Colonic mucosa (tissue), 4 donors: ENCODE data around the gene MIS18BP1. TPM values are rescaled to one million over a fixed set of nuclear protein-coding genes. Genes with fewer than 3 reads are reported as not detected.
"Not testable (repeated sequence)": the region's sequence is repeated elsewhere in the genome, so short reads cannot be mapped to it uniquely, and the experiment has no call there.

Experiments used
- DNase-seq: peaks from one replicate; pipeline ENCODE4 v3.0.0-alpha.2; 2020
- H3K27ac ChIP-seq: fragments of 200-600 bp; one replicate; pipeline ENCODE4 v1.8.0; 2021
- H3K27me3 ChIP-seq: fragments of 200-600 bp; one replicate; pipeline ENCODE4 v1.8.0; 2021
- H3K36me3 ChIP-seq: fragments of 200-600 bp; one replicate; pipeline ENCODE4 v1.8.0; 2021
- H3K4me1 ChIP-seq: fragments of 200-600 bp; one replicate; pipeline ENCODE4 v1.8.0; 2021; ENCODE audit warnings: mild to moderate bottlenecking
- H3K4me3 ChIP-seq: fragments of 200-600 bp; one replicate; pipeline ENCODE4 v1.8.0; 2021
- H3K9ac ChIP-seq, 2 donors: one replicate each; pipeline ENCODE4 v1.7.0; 2013; ENCODE audit warnings: control low read depth in 2 of 2, low read depth in 2 of 2, low read length in 2 of 2
- H3K9me3 ChIP-seq: fragments of 200-600 bp; one replicate; pipeline ENCODE4 v1.8.0; 2021
- intact Hi-C: fragments of 100-400 bp; cut with DNase I; formaldehyde crosslinking; loops from one replicate; pipeline ENCODE4 v1.14.1; 2022
- total RNA-seq, 2 donors: library from RNA; stranded (reverse); fragmentation: NEBNext Ultra II Directional in 1 of 2; extraction: Animal tissue kit (Norgen Biotek cat#: 25700) in 1 of 2; gene quantifications; one replicate each; pipeline ENCODE4 v1.2.1, GENCODE V29; 2021
- TF ChIP-seq, protein P1 (sequence below): fragments of 200-600 bp; IDR thresholded peaks from one replicate; pipeline ENCODE4 v1.8.0; 2022; ENCODE audit warnings: antibody characterized with exemption, mild to moderate bottlenecking
- donor health status: healthy.
- donor health status: DM: no; HTN: no; CAD: no.
- donor health status: DM: no; HTN: no; CAD: no.

The MIS18BP1 gene
- total RNA-seq = 10 to 100 TPM; 18.8 to 30.0 TPM

GRCh38 chr14:45253070-45253753 lies at the start of gene MIS18BP1:
MIS18BP1 (minus strand) TSS chr14:45253202; CDS start chr14:45247286, 5,916 bp downstream.
- Histone ChIP-seq H3K36me3 (no peaks in the 10 kb centered on the region), H3K27ac (peak within 1 kb of the TSS; percentile 90), H3K4me1 (no peaks in the 10 kb centered on the region), H3K27me3 (no peaks in the 10 kb centered on the region), H3K9ac (peak within 1 kb of the TSS; percentile 49 to 66), H3K4me3 (peak within 1 kb of the TSS; percentile 74), H3K9me3 (no peaks in the 10 kb centered on the region)
- intact Hi-C loops = no loop called here
- DNase-seq = peak; percentile 97
- TF ChIP-seq, protein P1, sequence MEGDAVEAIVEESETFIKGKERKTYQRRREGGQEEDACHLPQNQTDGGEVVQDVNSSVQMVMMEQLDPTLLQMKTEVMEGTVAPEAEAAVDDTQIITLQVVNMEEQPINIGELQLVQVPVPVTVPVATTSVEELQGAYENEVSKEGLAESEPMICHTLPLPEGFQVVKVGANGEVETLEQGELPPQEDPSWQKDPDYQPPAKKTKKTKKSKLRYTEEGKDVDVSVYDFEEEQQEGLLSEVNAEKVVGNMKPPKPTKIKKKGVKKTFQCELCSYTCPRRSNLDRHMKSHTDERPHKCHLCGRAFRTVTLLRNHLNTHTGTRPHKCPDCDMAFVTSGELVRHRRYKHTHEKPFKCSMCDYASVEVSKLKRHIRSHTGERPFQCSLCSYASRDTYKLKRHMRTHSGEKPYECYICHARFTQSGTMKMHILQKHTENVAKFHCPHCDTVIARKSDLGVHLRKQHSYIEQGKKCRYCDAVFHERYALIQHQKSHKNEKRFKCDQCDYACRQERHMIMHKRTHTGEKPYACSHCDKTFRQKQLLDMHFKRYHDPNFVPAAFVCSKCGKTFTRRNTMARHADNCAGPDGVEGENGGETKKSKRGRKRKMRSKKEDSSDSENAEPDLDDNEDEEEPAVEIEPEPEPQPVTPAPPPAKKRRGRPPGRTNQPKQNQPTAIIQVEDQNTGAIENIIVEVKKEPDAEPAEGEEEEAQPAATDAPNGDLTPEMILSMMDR = peak; percentile 80

DNA sequence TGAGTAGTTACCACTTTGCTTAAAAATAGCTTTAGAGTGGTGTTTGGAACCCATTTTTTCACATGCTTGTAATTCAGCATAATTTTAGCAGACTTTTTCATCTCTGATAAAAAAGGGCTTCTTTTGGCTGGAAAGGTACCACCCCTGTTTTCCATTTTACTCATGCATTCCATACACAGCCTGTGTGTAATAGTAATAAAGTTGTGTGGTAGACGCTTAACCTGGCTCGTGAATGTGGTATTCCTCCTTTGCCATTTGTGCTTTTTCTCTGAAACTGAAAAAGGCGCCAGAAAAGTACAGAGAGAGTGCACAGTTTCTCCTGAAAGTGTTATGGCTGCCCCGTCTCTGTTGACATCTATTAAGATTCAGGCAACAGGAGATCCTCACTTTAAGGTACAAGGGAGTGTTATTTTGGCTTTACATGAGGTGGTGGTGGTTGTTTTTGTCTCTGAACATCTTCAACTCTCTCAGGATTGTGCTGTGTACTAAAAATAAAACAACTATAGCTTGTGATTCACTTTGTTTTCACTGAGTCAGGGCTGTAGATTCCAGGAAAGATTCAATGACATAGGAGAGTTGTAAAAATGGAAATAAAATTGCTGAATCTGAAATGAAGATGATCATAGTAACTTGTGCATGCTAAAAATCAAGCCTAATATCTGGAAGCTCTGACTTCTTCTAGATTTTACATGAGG lies 45.6 kb upstream of the MIS18BP1 start:
- Histone ChIP-seq H3K9me3 (no peaks in the 10 kb centered on the region), H3K4me1 (no peaks in the 10 kb centered on the region), H3K27me3 (no peaks in the 10 kb centered on the region), H3K36me3 (no peaks in the 10 kb centered on the region), H3K4me3 (no peak overlapping the region), H3K27ac (no peak overlapping the region), H3K9ac (no peak overlapping the region)
- intact Hi-C loops = no loop called here
- TF ChIP-seq, protein P1 = no peak
- DNase-seq = no peak

DNA sequence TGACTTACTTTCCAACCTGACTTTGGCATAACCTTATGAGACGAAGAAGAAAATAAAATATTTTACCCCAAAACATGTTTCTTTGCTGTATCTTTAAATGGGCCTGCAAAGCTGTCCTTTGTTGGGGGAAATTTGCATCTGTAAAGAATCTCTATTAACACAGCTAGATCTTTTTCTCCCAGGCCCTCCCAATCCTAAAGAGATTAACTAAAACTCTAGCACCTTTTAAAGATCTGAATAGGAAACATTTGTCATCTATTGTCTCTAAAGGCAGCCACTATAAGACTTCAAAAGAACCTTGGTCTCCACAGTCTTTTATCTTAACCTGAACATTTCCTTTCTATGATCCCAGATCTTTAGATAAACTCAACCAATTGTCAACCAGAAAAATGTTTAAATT lies 41.8 kb upstream of the MIS18BP1 start:
- H3K27me3 ChIP-seq, H3K27ac ChIP-seq, H3K9ac ChIP-seq, DNase-seq, H3K9me3 ChIP-seq, intact Hi-C loops, H3K36me3 ChIP-seq, H3K4me1 ChIP-seq, H3K4me3 ChIP-seq: not testable (repeated sequence)

- TF ChIP-seq, protein P1 = no peak
- Histone ChIP-seq H3K36me3 (no peaks in the 10 kb centered on the region), H3K9ac (no peak overlapping the region), H3K9me3 (no peaks in the 10 kb centered on the region), H3K4me3 (no peak overlapping the region), H3K27me3 (no peaks in the 10 kb centered on the region), H3K27ac (no peak overlapping the region), H3K4me1 (no peaks in the 10 kb centered on the region)
- intact Hi-C loops = no loop called here
- DNase-seq = no peak
These were observed 37.5 kb upstream of the MIS18BP1 start for GRCh38 chr14:45290547-45290946.

DNA sequence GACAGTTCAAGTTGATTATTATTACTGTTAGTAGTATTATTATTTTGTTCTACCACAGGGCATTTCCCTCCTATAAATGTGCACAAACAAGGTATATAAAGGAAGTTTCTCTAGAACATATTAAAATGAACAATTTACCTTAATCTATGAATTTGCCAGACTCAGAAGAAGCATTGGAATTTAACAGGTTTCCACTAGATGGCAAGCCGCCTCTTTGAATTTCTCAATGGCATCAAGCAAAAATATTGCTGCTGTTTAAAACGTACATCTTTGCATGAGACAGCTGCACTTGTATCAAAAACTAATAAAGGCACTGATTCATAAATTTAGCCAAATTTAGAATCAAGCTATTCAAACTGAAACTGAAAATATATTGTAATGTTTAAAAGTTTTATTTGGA lies 34.6 kb upstream of the MIS18BP1 start:
- Histone ChIP-seq H3K27me3 (no peaks in the 10 kb centered on the region), H3K9me3 (no peaks in the 10 kb centered on the region), H3K36me3 (no peaks in the 10 kb centered on the region), H3K27ac (no peak overlapping the region), H3K4me1 (no peaks in the 10 kb centered on the region), H3K4me3 (no peak overlapping the region), H3K9ac (no peak overlapping the region)
- no peak for DNase-seq
- TF ChIP-seq, protein P1 = no peak
- intact Hi-C loops = no loop called here

- Histone ChIP-seq H3K9me3 (no peaks in the 10 kb centered on the region), H3K9ac (no peak overlapping the region)
These were observed 31.8 kb upstream of the MIS18BP1 start for GRCh38 chr14:45284802-45285201.

DNA sequence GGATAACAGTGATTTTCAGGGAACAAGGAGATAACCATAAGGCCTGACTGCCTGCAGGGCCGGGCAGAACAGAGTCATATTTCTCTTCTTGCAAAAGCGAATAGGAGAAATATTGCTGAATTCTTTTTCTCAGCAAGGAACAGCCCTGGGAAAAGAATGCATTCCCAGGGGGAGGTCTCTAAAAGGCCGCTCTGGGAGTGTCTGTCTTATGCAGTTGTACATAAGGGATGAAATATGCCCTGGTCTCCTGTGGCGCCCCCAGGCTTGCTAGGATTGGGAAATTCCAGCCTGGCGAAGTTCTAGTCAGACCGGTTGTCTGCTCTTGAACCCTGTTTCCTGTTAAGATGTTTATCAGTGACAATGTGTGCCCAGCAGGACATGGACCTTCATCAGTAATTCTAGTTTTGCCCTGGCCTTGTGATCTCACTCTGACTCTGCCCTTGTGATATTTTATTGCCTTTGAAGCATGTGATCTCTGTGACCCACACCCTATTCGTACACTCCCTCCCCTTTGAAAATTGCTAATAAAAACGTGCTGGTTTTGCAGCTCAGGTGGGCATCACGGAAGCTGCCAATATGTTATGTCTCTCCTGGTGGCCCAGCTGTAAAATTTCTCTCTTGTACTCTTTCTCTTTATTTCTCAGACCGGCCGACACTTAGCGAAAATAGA lies 28.9 kb upstream of the MIS18BP1 start:
- H3K4me3 ChIP-seq, H3K27me3 ChIP-seq, intact Hi-C loops, H3K27ac ChIP-seq, H3K36me3 ChIP-seq, H3K9me3 ChIP-seq, DNase-seq, H3K9ac ChIP-seq, H3K4me1 ChIP-seq: not testable (repeated sequence)

More at GRCh38 chr14:45284802-45285201, 31.8 kb upstream of the MIS18BP1 start:
- intact Hi-C loops = no loop called here
- Histone ChIP-seq H3K4me1 (no peaks in the 10 kb centered on the region), H3K27ac (no peak overlapping the region), H3K27me3 (no peaks in the 10 kb centered on the region), H3K36me3 (no peaks in the 10 kb centered on the region), H3K4me3 (no peak overlapping the region)
- TF ChIP-seq, protein P1 = no peak
- DNase-seq = no peak
